Left lobe of liver (tissue), 2 donors: ENCODE data around the gene LCE1C. TPM values are rescaled to one million over a fixed set of nuclear protein-coding genes. Genes with fewer than 3 reads are reported as not detected.

Experiments
- ATAC-seq: fragments of 200-7000 bp; cut with Tn5 transposase; one replicate; pipeline ENCODE4 v1.9.1; 2020; ENCODE audit warnings: mild to moderate bottlenecking, moderate library complexity
- DNase-seq: peaks from one replicate; pipeline ENCODE4 v3.0.0-alpha.2; 2020; ENCODE audit warnings: low spot score
- total RNA-seq: library from RNA; stranded (reverse); gene quantifications from one replicate; pipeline ENCODE4 v1.2.1, GENCODE V29; 2021
- donor health status: DM: no; HTN: no; CAD: no; lungs with moderate emphysema.
- donor health status: DM: no; HTN: yes; CAD: no.

The LCE1C gene
- total RNA-seq, result not detected

DNA sequence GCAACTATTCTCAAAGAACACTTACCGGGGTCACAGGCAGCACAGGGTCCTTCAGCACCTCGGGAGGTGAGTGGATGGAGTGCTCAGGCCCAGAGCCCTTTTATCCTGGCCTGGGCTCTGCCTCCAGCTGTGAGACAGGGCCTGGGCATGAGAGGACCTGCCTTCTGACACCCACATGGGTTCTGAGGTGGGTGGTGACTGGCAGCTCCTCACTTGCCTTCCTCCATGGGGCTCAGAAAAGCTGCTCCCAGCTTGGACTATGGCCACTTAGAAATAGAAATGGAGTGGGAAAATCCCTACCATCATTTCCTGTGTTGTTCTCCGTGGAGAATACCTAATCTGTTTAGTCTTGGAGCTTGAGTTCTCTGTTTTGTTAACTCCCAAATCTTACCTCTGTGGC lies at the start of gene LCE1C:
Gene LCE1C (minus strand): TSS at position 76 of the 400 bp plus-strand sequence. CDS start 1,173 bp downstream, outside the sequence.
- ATAC-seq (no peak), DNase-seq (no peak)

GRCh38 chr1:152855661-152856060 lies 49.2 kb upstream of the LCE1C start:
- no peak for DNase-seq
- ATAC-seq, result no peak

DNA sequence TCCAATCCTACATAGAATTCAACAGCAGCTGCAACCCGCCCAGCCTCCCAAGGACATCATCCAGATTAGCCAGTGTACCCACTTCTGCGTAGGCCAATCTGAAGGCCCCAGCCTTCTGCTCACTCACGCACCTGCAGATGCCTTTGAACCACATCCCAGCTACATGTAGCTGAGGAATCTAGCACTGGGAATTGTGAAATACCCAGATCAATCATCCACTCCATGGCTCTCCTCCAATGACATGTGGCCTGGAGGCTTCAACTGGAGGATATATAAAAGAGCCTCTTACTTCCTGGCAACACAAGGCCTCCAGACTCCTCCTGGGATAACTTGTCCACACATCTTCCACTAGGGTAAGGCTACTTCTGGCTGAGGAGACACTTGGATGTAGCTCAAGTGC lies 36.1 kb upstream of the LCE1C start, which contains the start of gene LCE6A:
Gene LCE6A (plus strand): TSS at position 301 of the 400 bp plus-strand sequence. CDS start 665 bp downstream, outside the sequence.
- DNase-seq (no peak), ATAC-seq (peak; percentile 40)

DNA sequence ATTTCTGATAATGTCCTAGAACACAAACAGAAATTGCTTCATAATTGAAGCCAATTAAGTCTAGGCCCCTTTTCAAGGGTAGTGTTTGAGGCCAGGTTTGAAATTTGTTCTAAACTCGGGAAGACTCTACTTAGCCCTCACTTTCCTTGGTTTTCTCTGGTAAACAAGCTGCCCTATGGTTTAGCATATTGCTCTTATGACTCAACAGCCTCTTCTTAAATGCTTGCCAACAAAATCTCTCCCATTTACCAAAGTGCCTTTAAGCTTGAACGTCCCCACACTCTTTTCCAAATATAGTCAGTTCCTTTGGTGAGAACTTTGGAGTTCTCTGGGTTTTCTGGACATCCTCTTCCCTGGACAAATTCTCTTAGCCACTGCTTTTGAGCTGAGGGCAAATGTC lies 30.4 kb upstream of the LCE1C start:
- ATAC-seq (no peak), DNase-seq (no peak)

- DNase-seq, result no peak
- no peak for ATAC-seq
These were observed 20.7 kb upstream of the LCE1C start, which contains the start of gene LCE1A for GRCh38 chr1:152827173-152827572. TSS of gene LCE1A (plus strand) at chr1:152827473. CDS start at chr1:152827473, 0 bp downstream.

DNA sequence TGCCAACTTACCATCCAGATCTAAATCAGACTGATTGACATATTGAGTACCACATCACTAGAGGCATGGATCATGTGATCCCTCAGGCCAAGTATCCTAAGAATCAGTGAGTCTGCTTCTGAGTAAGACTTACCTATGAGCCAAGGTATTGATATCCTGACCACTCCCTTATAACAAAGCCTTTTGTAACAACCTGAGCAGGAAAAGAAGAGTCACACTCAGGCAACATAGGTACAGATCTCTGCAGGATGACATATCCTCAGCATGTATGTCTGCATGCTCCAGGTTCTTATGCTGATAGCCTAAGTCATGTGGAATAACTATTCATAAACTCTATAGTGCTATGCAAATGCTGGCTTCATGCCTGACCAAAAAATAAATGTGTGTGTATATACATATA lies 18.5 kb upstream of the LCE1C start:
- DNase-seq, result no peak
- ATAC-seq, result no peak

- no peak for ATAC-seq
These were observed 16.8 kb upstream of the LCE1C start for GRCh38 chr1:152823294-152823693.

GRCh38 chr1:152817309-152817708 lies 10.9 kb upstream of the LCE1C start:
- no peak for ATAC-seq

More at GRCh38 chr1:152823294-152823693, 16.8 kb upstream of the LCE1C start:
- no peak for DNase-seq

DNA sequence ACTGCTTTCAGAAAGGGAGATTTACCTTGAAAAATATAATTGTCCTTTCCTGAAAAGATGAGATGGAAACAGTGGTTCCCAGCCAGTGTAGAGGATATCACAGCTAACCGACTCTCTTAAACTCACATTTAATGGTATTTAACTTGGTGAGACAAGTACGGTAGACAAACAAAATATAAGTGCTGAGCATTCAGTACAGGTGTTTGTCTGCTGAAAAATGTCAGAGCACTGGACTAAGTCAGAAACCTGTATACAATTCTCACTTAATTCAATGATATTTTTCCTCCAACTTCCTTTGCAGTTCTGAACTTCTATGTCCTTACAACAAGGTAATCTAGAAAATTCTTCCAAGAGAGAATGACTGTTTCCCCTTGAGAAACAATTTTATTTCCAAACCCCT lies 5.2 kb upstream of the LCE1C start, which contains the start of gene LCE1B:
Gene LCE1B (plus strand): TSS at position 301 of the 400 bp plus-strand sequence. CDS start 476 bp downstream, outside the sequence.
- ATAC-seq (no peak), DNase-seq (no peak)

More at GRCh38 chr1:152817309-152817708, 10.9 kb upstream of the LCE1C start:
- no peak for DNase-seq

GRCh38 chr1:152811050-152811449 lies 4.6 kb upstream of the LCE1C start:
- ATAC-seq (no peak), DNase-seq (no peak)

- no peak for DNase-seq
- ATAC-seq, result no peak
These were observed 5.1 kb downstream of the LCE1C start for GRCh38 chr1:152801333-152801732.

GRCh38 chr1:152796421-152796820 lies 10.0 kb downstream of the LCE1C start, which contains the start of gene LCE1D:
TSS of gene LCE1D (plus strand) at chr1:152796721. CDS start at chr1:152797795, 1,074 bp downstream.
- ATAC-seq, result no peak
- DNase-seq, result no peak

DNA sequence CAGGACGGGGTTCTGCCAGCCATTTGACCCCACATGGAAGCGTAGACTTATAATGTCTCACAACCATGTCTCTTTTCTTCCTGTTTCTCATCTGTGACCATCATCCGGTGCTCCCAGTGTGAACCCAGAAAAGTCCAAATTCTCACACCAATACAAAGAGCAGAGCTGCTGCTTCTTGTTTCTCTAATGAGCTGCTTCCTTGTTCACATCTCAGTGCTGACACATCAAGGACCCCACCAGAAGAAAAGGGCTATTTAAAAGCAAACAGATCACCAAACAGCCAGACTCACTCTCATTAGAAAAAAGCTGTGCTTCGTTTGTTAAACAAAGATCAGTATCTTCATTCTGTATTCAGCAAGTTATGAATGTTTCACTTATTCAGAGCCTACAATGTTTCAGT lies 10.8 kb downstream of the LCE1C start:
- DNase-seq (no peak), ATAC-seq (no peak)

DNA sequence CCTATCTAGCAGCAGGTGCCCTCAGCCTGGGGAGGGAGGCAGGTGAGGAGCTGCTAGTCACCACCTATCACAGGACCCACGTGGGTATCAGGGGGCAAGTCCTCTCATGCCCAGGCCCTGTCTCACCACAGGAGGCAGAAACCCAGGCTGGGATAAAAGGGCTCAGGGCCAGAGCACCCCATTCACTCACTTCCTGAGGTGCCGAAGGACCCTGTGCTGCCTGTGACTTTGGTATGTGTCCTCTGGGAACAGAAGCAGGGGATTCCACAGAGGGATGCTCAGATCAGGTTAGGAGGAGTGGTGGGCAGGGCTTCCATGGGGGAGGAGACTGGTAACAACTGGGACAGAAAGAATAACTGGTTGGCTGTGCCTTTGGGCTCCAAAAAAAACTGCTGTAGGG lies 20.4 kb downstream of the LCE1C start, which contains the start of gene LCE1E:
Gene LCE1E (plus strand): TSS at position 181 of the 400 bp plus-strand sequence. CDS start 1,043 bp downstream, outside the sequence.
- ATAC-seq, result no peak

DNA sequence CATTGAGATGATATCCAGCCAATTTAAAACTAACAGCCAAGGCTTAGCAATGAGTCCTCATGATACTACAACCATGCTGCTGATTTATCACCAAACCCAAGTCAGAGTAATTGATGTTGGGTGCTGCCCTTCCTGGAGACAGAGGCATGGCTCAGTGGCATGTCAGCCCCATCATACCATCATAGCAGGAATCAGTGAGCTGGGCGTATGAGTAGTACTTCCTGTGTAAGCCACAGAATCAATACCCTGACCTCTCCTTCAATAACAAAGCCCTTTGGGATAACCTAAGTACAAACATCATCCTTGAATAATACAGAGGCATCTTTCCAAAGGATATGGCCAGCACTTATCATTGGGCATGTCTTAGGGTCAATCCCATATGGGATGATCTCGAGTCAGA lies 23.4 kb downstream of the LCE1C start:
- DNase-seq (no peak), ATAC-seq (no peak)

More for the DNA sequence above, 20.4 kb downstream of the LCE1C start, which contains the start of gene LCE1E:
- DNase-seq, result no peak

DNA sequence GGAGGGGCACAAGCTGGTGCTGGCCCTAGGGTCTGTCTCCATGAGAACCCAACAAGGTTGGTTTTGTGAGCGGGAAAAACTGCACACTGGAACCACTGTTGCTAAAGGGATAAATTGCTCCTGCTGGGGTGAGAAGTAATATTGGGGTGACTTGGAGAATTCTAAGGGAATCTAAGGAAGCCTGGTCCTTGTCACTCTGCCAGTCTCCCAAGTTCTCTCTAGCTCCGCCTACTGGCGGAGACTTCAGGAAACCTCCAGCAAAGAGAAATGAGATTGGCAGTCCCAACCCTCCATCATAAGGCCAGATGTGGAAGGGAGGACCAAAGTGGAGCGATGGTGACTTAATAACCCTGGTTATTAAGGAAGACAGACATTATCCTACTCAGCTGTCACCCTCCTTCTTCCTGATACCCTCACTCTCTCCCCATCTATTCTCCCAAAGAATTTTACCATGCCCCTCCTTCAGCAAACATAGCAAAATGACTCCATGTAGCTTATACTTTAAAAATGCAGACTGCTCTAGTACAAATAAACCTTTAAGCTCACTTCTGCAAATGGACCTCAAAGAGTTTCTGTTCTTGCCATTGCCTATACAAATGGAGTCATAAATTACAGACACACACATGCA lies 28.8 kb downstream of the LCE1C start:
- ATAC-seq, result peak; percentile 30
- DNase-seq, result no peak

DNA sequence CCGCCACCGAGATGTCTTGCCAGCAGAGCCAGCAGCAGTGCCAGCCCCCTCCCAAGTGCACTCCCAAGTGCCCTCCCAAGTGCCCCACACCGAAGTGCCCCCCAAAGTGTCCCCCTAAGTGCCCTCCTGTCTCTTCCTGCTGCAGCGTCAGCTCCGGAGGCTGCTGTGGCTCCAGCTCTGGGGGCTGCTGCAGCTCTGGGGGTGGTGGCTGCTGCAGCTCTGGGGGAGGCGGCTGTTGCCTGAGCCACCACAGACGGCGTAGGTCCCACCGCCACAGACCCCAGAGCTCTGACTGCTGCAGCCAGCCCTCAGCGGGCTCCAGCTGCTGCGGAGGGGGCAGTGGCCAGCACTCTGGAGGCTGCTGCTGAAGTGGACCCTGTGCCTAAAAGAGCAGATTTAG lies 30.1 kb downstream of the LCE1C start:
- DNase-seq, result no peak
- no peak for ATAC-seq

DNA sequence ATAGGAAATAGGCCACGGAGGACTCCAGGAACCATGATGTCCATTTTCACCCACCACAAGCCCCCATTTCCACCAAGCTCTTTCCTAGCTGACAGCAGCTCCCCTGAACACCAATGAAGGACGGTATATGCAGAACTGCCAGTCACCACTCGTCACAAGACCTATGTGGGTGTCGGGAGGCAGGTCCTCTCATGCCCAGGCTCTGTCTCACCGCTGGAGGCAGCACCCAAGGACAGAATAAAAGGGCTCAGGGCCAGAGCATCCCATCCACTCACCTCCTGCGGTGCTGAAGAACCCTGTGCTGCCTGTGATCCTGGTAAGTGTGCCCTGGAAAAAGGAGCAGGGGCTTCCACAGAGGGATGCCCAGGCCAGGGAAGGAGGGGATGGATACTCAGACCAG lies 31.6 kb downstream of the LCE1C start, which contains the start of gene LCE1F:
Gene LCE1F (plus strand): TSS at position 266 of the 400 bp plus-strand sequence. CDS start 1,232 bp downstream, outside the sequence.
- no peak for DNase-seq
- no peak for ATAC-seq

DNA sequence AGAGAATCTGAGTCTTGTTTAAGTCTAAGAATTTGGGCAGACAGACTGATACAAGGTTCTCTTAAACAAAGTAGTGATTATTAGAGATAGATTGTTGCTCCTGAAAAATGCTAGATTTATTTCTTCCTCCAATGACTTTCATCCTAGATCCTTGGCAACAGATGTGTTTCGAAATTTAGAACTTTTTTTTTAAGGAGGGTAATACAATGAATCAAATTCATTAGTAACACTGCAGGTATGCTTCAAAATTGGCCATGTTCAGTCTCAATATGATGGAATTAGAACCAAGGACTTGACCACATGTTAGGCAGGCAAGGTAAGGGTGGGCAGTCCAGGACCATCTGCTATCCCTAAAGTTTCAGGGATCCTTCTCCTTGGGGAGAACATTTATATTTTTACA lies 36.0 kb downstream of the LCE1C start:
- no peak for ATAC-seq
- DNase-seq, result no peak

DNA sequence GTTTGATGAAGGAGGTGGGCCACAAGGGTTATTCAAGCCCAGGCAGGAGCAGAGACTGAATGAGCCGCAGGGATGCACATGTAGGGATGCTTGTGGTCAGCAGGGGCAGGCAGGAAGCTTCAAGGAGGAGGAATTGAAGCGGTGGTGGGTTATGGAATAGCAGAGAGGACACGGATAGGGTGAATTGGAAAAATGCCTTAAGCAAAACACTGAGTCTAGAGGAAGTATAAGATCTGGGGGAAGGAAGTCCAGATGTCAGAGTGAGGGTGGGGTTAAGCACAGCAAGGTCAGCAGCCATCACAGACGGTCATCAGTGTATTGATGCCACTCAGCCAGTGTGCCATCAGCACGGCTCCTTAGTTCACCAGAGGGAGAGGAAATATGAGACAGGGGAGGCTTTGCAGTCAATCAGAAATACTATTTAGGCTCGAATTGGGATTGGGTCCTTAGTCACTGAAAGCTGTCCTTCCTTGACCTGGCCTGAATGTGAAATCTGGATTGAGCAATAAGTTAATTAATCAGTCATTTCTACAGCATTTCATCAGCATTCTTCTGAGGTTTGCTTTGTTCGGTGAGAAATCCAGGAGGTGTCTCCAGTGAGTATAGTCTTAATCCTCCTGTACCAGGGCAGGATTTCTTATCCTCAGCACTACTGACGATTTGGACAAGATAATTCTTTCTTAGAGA lies 37.5 kb downstream of the LCE1C start:
- no peak for DNase-seq
- ATAC-seq, result no peak

DNA sequence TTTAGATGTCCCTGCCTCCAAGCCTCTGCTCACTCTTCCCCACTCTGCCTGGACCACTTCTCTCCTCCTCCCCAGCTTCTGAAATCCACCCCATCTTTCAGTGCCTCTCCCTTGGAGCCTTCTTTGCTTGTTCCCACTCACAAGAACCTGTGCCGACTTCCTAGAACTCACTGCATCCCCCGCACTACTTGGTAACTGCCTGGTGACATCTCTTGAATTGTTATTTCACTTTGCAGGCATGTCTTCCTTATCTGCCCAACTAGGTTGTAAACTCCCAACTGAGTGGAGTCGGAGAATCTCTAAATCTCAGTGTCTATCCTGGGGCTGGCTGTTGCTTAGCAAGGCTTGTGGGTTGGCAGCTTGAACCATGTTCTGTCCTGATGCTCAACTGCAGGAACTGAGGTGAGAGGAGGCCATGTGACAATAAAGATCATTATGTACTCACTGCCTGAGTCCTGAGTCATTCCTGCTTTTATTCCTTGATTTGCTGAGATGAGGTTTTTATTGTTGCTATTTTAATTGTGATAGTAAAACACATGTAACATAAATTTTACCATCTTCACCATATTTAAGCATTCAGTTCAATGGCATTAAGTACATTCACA lies 44.7 kb downstream of the LCE1C start:
- DNase-seq (no peak), ATAC-seq (no peak)
